HG02840 (cell line): ENCODE data around the gene PPP1R13B.

Experiments used
- ATAC-seq: cut with Tn5 transposase; IDR thresholded peaks from one replicate; pipeline ENCODE4 v1.9.1; 2021; ENCODE audit warnings: mild to moderate bottlenecking, moderate library complexity, moderate number of reproducible peaks; ENCODE audit not compliant: unreplicated experiment, low FRiP score

Gene PPP1R13B

GRCh38 chr14:103749452-103749851 lies 97.9 kb downstream of the PPP1R13B start:
- no peak for ATAC-seq

- ATAC-seq, result no peak
Measured at GRCh38 chr14:103748534-103748857, 98.9 kb downstream of the PPP1R13B start.

GRCh38 chr14:103746701-103747100 lies 100.7 kb downstream of the PPP1R13B start:
- ATAC-seq, result no peak

GRCh38 chr14:103745424-103745823 lies 102.0 kb downstream of the PPP1R13B start:
- no peak for ATAC-seq

GRCh38 chr14:103744621-103745395 lies 102.6 kb downstream of the PPP1R13B start:
- no peak for ATAC-seq

- no peak for ATAC-seq
Measured at GRCh38 chr14:103743691-103744090, 103.7 kb downstream of the PPP1R13B start.

GRCh38 chr14:103742499-103743255 lies 104.7 kb downstream of the PPP1R13B start:
- no peak for ATAC-seq

GRCh38 chr14:103741876-103742275 lies 105.5 kb downstream of the PPP1R13B start:
- no peak for ATAC-seq

- no peak for ATAC-seq
Measured at GRCh38 chr14:103740991-103741689, 106.2 kb downstream of the PPP1R13B start.

GRCh38 chr14:103739793-103740501 lies 107.4 kb downstream of the PPP1R13B start:
- ATAC-seq, result no peak

DNA sequence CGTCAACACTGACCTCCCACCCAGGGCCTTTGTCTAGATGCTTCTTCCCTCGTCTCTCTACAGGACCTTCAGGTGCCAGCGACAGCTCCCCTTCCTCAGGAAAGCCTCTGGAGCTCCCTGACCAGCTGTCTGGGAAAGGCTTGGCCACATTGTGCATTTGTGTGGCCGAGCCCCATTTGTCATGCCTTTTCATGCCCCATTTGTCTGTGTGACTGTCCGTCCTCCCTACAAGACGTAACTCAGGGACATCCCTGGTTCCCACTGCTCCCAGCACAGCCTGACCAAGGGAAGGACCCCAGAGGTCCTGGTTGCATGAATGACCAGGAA lies 107.9 kb downstream of the PPP1R13B start:
- ATAC-seq, result no peak

DNA sequence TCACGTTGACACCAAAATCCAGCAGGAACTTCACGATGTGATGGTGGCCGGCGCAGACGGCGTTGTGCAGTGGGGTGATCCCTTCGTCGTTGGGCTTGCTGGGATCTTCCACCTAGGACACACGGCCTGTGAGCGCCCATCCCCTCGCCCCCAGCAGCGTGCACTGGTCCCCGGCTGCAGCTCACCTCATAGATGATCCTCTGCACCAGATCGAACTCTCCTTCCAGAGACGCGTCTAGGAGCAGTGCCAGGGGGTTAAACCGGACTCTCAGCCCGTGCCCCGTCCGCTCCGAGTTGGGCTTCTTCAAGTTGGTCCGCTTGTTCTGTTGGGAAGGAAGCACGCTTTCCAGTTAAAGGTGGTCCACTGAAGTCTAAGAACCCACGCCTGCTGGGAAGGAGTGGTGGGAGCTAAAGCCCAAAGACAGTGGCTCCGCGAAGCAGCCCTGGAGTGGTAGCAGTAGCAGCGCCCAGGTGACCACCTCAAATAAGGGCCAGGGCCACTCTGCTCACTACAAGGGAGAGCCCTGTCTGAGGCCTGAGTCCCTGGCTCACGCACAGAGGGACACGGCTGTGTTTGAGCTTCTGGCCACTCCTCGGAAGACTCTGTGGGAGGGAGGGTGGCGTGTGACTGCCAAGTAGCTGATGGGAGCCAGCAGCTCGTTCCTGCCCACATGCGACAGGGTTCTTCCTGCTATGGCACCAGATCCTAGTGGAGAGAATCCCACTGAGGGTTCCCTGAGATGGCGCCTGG lies 108.5 kb downstream of the PPP1R13B start:
- ATAC-seq, result no peak

DNA sequence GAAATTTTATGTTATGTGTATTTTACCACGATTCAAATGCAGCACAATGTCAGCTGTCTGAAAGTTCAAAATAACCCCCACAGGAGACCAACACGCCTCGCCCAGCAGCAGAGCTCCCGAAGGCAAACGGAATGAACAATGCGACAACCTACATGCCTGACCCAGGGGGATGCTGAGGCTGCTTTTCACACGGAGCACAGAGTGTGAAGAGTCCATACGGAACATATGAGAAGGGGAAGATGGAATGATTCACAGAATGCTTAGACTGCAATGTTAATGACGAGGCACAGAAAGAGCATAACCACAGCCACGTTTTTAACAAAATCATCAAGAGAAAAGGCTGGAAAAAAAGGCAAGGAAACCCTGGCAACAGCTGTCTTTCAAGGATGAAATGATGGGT lies 109.2 kb downstream of the PPP1R13B start:
- ATAC-seq, result no peak

GRCh38 chr14:103737432-103738045 lies 109.8 kb downstream of the PPP1R13B start:
- ATAC-seq, result no peak

DNA sequence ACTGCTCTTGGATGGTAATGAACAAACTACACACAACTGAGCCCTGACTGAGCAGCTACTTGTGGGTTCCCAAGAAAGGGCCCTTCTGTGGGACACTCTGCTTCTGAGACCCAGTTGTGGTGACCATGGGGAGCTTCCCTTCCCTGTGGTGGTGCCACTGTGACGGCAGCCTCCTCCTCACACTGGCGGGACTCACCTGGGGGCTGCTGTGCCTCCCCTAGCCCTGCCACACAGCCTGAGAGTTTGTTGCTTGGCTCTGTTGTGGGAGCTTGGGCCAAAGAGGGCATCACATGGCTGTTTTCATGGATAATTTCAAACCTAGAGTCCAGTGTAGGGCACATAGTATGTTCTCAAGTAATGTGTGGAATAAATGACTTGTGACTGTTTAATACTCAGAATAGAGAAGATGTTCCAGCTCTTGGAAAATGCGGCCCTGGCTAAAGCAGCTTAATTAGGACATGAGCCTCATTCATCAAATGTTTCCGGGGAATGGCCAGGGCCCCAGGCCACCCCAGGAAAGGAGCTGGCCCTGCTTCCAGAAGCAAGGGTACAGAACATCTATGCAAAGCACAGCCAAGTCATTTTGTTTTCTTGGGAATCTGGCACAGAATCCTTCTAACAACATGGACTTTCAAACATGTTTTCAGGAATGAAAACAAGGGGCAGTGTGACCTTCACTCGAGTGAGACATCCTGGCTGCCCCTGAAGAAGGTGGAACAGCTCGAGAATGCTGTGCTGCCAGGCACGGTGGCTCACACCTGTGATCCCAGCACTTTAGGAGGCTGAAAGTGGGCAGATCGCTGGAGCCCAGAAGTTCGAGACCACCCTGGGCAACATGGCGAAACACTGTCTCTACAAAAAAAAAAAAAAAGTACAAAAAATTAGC lies 110.6 kb downstream of the PPP1R13B start:
- no peak for ATAC-seq

- no peak for ATAC-seq
Measured at GRCh38 chr14:103735815-103736545, 111.4 kb downstream of the PPP1R13B start.

DNA sequence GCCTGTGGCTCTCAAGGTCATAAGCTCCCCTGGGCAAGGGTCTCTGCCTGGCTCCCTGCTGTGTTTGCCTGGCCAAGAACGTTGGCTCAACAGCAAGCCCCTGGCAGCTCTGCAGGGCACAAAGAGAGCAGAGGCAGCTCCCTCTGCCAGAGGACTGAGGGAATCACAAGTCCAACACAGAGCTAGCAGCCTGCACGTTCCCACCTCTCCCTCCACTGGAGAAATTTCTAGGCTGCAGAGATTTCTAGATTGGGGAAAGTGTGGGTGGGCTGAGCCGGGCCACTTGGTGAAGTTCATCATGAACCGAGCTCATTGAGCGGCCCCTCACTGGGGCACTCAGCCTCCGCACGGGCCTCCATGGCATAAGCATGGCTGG lies 111.9 kb downstream of the PPP1R13B start:
- ATAC-seq, result no peak

- no peak for ATAC-seq
Measured at GRCh38 chr14:103735022-103735421, 112.4 kb downstream of the PPP1R13B start.
